Calu3 (cell line): ENCODE results near the gene TASP1. TPM values are rescaled to one million over a fixed set of nuclear protein-coding genes. Genes with fewer than 3 reads are reported as not detected.
"Not testable (repeated sequence)": the region's sequence is repeated elsewhere in the genome, so short reads cannot be mapped to it uniquely, and the experiment has no call there.

Experiments used
- BruUV-seq: library from RNA; stranded (reverse); fragments of 400-500 nt; replicated peaks from 2 replicates; lab custom pipeline; 2021; lab: Mats Ljungman, UMichigan
- CTCF ChIA-PET: fragments of 300-600 bp; sonication (Branson Sonifier 250); formaldehyde crosslinking; loops from one replicate; lab custom pipeline; 2022; ENCODE audit warnings: antibody characterized with exemption; lab: Charles Lee
- DNase-seq: peaks from one replicate; pipeline ENCODE4 v3.0.0; 2022
- H3K27ac Mint-ChIP-seq: one replicate; pipeline ENCODE4 v1.8.0; 2022; ENCODE audit warnings: mixed read lengths; ENCODE audit not compliant: unreplicated experiment
- H3K27me3 Mint-ChIP-seq: one replicate; pipeline ENCODE4 v1.8.0; 2022; ENCODE audit warnings: mixed read lengths; ENCODE audit not compliant: unreplicated experiment
- H3K36me3 Mint-ChIP-seq: one replicate; pipeline ENCODE4 v1.8.0; 2022; ENCODE audit warnings: mild to moderate bottlenecking, moderate library complexity, mixed read lengths; ENCODE audit not compliant: insufficient read depth, unreplicated experiment
- H3K4me1 Mint-ChIP-seq: one replicate; pipeline ENCODE4 v1.8.0; 2022; ENCODE audit warnings: mild to moderate bottlenecking, low read depth, mixed read lengths; ENCODE audit not compliant: unreplicated experiment
- H3K4me3 Mint-ChIP-seq: one replicate; pipeline ENCODE4 v1.8.0; 2022; ENCODE audit warnings: mild to moderate bottlenecking, low read depth, moderate library complexity, mixed read lengths; ENCODE audit not compliant: unreplicated experiment
- H3K9me3 Mint-ChIP-seq: one replicate; pipeline ENCODE4 v1.8.0; 2022; ENCODE audit warnings: low read depth, mixed read lengths; ENCODE audit not compliant: unreplicated experiment
- intact Hi-C: fragments of 100-400 bp; cut with micrococcal nuclease; formaldehyde crosslinking; loops from one replicate; pipeline ENCODE4 v1.10.0; 2022; ENCODE audit not compliant: unreplicated experiment
- total RNA-seq: library from RNA; stranded (reverse); gene quantifications from 2 replicates; pipeline ENCODE4 v1.2.3, GENCODE V29; 2022
- TF ChIP-seq, protein P1 (sequence below): fragments of 200-600 bp; IDR thresholded peaks from one replicate; pipeline ENCODE4 v1.8.0; 2022; ENCODE audit warnings: antibody characterized with exemption; ENCODE audit not compliant: unreplicated experiment

Gene TASP1
- total RNA-seq, 1 experiment from 2014 or later, result 20.0 TPM

DNA sequence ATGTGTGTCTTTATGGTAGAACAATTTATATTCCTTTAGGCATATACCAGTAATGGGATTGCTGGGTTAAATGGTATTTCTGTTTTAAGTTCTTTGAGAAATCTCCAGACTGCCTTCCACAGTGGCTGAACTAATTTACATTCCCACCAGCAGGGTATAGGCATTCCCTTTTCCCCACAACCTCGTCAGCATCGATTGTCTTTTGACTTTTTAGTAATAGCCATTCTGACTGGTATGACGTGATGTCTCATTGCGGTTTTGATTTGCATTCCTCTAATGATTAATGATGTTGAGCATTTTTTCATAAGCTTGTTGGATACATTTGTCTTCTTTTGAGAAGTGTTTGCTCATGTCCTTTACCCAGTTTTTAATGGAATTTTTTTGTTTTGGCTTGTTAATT, 5.3 kb upstream of the TASP1 start:
- BruUV-seq, result no TSS peak
- TF ChIP-seq, protein P1, sequence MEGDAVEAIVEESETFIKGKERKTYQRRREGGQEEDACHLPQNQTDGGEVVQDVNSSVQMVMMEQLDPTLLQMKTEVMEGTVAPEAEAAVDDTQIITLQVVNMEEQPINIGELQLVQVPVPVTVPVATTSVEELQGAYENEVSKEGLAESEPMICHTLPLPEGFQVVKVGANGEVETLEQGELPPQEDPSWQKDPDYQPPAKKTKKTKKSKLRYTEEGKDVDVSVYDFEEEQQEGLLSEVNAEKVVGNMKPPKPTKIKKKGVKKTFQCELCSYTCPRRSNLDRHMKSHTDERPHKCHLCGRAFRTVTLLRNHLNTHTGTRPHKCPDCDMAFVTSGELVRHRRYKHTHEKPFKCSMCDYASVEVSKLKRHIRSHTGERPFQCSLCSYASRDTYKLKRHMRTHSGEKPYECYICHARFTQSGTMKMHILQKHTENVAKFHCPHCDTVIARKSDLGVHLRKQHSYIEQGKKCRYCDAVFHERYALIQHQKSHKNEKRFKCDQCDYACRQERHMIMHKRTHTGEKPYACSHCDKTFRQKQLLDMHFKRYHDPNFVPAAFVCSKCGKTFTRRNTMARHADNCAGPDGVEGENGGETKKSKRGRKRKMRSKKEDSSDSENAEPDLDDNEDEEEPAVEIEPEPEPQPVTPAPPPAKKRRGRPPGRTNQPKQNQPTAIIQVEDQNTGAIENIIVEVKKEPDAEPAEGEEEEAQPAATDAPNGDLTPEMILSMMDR, result no peak
- intact Hi-C loops, result no loop called here
- DNase-seq, result peak; percentile 37
- Mint-ChIP-seq H3K4me3 (no peak overlapping the region), H3K27me3 (no peaks in the 10 kb centered on the region), H3K36me3 (peaks cover 3% of the 10 kb centered on the region), H3K9me3 (no peaks in the 10 kb centered on the region), H3K27ac (no peak overlapping the region), H3K4me1 (peaks cover 15% of the 10 kb centered on the region)
- CTCF ChIA-PET, result interaction anchor here (0.6 kb wide), 1 partner anchor 14 kb away, joined by 3 read pairs; no protein-coding TSS in a partner anchor

DNA sequence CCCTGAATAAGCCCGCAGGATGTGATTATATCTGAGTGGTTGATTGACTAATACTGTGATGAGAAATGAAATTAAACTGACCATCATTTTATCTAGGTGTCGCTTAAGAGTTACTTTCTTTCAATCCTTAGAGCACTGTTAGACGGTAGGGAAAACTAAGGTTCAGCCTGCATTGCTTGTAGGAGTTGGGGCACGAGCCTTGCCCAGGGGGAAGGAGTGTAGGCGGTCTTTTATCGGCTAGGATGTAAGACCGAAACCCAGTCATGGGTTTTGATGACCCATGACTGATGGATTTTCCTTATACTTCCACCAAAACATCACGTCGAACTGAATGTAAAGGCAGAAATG, 392 bp upstream of the TASP1 start:
- peak overlapping the region; percentile 60 for H3K27ac Mint-ChIP-seq
- H3K4me1 Mint-ChIP-seq, result peaks cover 16% of the 10 kb centered on the region
- peaks cover 22% of the 10 kb centered on the region for H3K36me3 Mint-ChIP-seq
- peak overlapping the region; percentile 78 for H3K4me3 Mint-ChIP-seq
- intact Hi-C loops, result no loop called here
- TF ChIP-seq, protein P1, result no peak
- CTCF ChIA-PET, result no interaction called here
- H3K9me3 Mint-ChIP-seq, result no peaks in the 10 kb centered on the region
- H3K27me3 Mint-ChIP-seq, result no peaks in the 10 kb centered on the region
- no peak for DNase-seq
- no TSS peak for BruUV-seq

DNA sequence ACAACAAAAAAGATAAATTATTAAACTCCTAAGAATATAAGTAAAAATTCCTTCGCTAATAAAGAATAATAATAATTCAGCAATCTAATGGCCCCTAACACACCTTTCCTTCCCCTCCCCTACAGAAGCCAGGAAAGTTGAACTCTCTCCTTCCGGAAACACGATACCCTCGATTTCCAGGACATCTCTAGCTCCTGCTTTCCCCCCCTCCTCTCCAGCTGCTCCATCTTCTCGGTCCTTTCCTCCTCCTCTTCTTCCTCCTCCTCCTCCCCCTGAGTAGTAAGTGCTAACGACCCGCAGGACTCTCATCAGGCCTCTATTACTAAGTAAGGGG, 603 bp downstream of the TASP1 start:
- peak overlapping the region; percentile 78 for H3K4me3 Mint-ChIP-seq
- no TSS peak for BruUV-seq
- intact Hi-C loops, result no loop called here
- H3K9me3 Mint-ChIP-seq, result no peaks in the 10 kb centered on the region
- H3K36me3 Mint-ChIP-seq, result peaks cover 22% of the 10 kb centered on the region
- no peak for DNase-seq
- CTCF ChIA-PET, result interaction anchor here (0.7 kb wide), 1 partner anchor 157 kb away, joined by 3 read pairs; no protein-coding TSS in a partner anchor
- peak overlapping the region; percentile 60 for H3K27ac Mint-ChIP-seq
- H3K27me3 Mint-ChIP-seq, result no peaks in the 10 kb centered on the region
- H3K4me1 Mint-ChIP-seq, result peaks cover 8% of the 10 kb centered on the region
- TF ChIP-seq, protein P1, result no peak

DNA sequence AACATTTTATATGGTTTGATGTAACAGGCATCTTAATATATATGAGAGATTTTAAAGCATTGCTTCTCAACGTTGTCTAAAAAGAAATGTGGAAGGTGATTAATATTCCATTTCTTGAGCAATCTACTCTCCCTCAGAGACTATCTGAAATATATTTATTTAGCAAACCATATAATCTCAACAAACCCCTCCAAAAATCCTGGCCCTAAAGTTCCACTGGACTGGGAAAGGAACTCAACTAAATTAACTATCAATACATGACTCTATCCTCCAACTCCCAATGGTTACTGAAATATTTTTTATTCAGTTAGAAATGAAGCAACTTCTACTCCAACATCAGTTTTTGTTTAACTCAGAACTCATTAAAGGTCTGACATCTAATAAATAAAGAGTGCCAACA, 6.3 kb downstream of the TASP1 start:
- Mint-ChIP-seq H3K27ac (no peak overlapping the region), H3K9me3 (no peaks in the 10 kb centered on the region), H3K36me3 (peaks cover 8% of the 10 kb centered on the region), H3K4me1 (peaks cover 11% of the 10 kb centered on the region), H3K27me3 (no peaks in the 10 kb centered on the region), H3K4me3 (no peak overlapping the region)
- BruUV-seq, result no TSS peak
- CTCF ChIA-PET, result no interaction called here
- DNase-seq, result no peak
- TF ChIP-seq, protein P1, result no peak
- intact Hi-C loops, result no loop called here

DNA sequence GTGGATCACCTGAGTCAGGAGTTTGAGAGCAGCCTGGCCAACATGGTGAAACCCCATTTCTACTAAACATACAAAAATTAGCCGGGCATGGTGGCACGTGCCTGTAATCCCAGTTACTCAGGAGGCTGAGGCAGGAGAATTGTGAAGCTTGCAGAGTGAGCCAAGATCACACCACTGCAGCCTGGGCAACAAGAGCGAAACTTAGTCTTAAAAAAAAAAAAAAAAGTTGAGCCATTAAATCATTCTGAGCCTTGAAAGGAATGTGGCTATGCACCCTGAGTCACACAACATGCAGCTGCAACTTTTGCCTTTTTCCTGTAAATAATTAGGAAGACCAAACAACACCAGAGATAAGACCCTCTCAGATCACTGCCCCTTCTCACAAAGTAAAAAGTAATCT, 11.2 kb downstream of the TASP1 start:
- not testable (repeated sequence) for H3K27me3 Mint-ChIP-seq, H3K36me3 Mint-ChIP-seq, BruUV-seq, H3K9me3 Mint-ChIP-seq, H3K27ac Mint-ChIP-seq, H3K4me3 Mint-ChIP-seq, H3K4me1 Mint-ChIP-seq, DNase-seq
- CTCF ChIA-PET, result interaction anchor here (0.7 kb wide), 1 partner anchor 666 kb away, joined by 3 read pairs; no protein-coding TSS in a partner anchor
- intact Hi-C loops, result loop anchor here (5.0 kb wide), 1 partner anchor 140 kb away; no protein-coding TSS in a partner anchor
